Loucy (cell line): ENCODE measurements around the gene CLEC1A.

Experiments
- H2AFZ ChIP-seq: fragments of 200-600 bp; sonication (generic); 2 replicates; pipeline ENCODE4 v1.6.0; 2016; ENCODE audit warnings: antibody characterized with exemption, mild to moderate bottlenecking, low read length, moderate library complexity
- H3F3A ChIP-seq: fragments of 200-600 bp; 2 replicates; pipeline ENCODE4 v1.6.0; 2016; ENCODE audit warnings: antibody characterized with exemption, low read depth, mild to moderate bottlenecking
- H3K27me3 ChIP-seq: fragments of 200-600 bp; sonication (generic); 2 replicates; pipeline ENCODE4 v1.6.1; 2014; ENCODE audit warnings: low read length, mild to moderate bottlenecking; ENCODE audit not compliant: insufficient read depth, poor library complexity, severe bottlenecking
- H3K36me3 ChIP-seq: fragments of 200-600 bp; sonication (generic); 2 replicates; pipeline ENCODE4 v1.6.1; 2016; ENCODE audit warnings: low read length; ENCODE audit not compliant: insufficient read depth
- H3K4me1 ChIP-seq: fragments of 200-600 bp; sonication (generic); 2 replicates; pipeline ENCODE4 v1.5.1; 2014; ENCODE audit warnings: low read length, mild to moderate bottlenecking; ENCODE audit not compliant: insufficient read depth, poor library complexity, severe bottlenecking
- H3K4me2 ChIP-seq: fragments of 200-600 bp; sonication (generic); 2 replicates; pipeline ENCODE4 v1.6.0; 2014; ENCODE audit warnings: antibody characterized with exemption, low read length, low read depth, mild to moderate bottlenecking; ENCODE audit not compliant: poor library complexity, severe bottlenecking
- H3K4me3 ChIP-seq: fragments of 200-600 bp; sonication (generic); 2 replicates; pipeline ENCODE4 v1.5.1; 2014; ENCODE audit warnings: low read length, mild to moderate bottlenecking, mixed read lengths; ENCODE audit not compliant: poor library complexity, severe bottlenecking
- H3K79me2 ChIP-seq: fragments of 200-600 bp; sonication (generic); 2 replicates; pipeline ENCODE4 v1.6.1; 2014; ENCODE audit warnings: low read length; ENCODE audit not compliant: insufficient read depth
- H3K9ac ChIP-seq: fragments of 200-600 bp; sonication (generic); 2 replicates; pipeline ENCODE4 v1.6.0; 2014; ENCODE audit warnings: mild to moderate bottlenecking, low read depth, low read length, moderate library complexity; ENCODE audit not compliant: poor library complexity, severe bottlenecking
- H3K9me2 ChIP-seq: fragments of 200-600 bp; sonication (generic); replicated peaks from 2 replicates; pipeline ENCODE4 v1.6.1; 2016; ENCODE audit warnings: low read depth, low read length, mixed read lengths
- H3K9me3 ChIP-seq: fragments of 200-600 bp; sonication (generic); 2 replicates; pipeline ENCODE4 v1.6.1; 2014; ENCODE audit warnings: mild to moderate bottlenecking, antibody characterized with exemption, low read length, low read depth; ENCODE audit not compliant: insufficient read depth
- H4K20me1 ChIP-seq: fragments of 200-600 bp; sonication (generic); 2 replicates; pipeline ENCODE4 v1.6.0; 2014; ENCODE audit warnings: antibody characterized with exemption, low read length, mild to moderate bottlenecking; ENCODE audit not compliant: insufficient read depth, poor library complexity, severe bottlenecking
- CTCF ChIP-seq: fragments of 200-600 bp; sonication (generic); conservative IDR thresholded peaks from 2 replicates; pipeline ENCODE4 v1.5.1; 2014; ENCODE audit warnings: mild to moderate bottlenecking, antibody characterized with exemption, low read length
- EZH2phosphoT487 ChIP-seq: fragments of 200-600 bp; IDR thresholded peaks from 2 replicates; pipeline ENCODE4 v1.6.1; 2018; ENCODE audit warnings: antibody characterized with exemption, mild to moderate bottlenecking, moderate library complexity, borderline replicate concordance

CLEC1A gene

GRCh38 chr12:10115311-10115710 is 16.5 kb upstream of the CLEC1A start:
- H2AFZ ChIP-seq = no peak overlapping the region
- no peaks in the 10 kb centered on the region for H3K4me1 ChIP-seq
- no peaks in the 10 kb centered on the region for H3F3A ChIP-seq
- no peaks in the 10 kb centered on the region for H3K9me2 ChIP-seq
- H3K4me2 ChIP-seq = no peak overlapping the region
- no peaks in the 10 kb centered on the region for H4K20me1 ChIP-seq
- H3K4me3 ChIP-seq = no peak overlapping the region
- no peaks in the 10 kb centered on the region for H3K36me3 ChIP-seq
- TF ChIP-seq EZH2phosphoT487 (no peak), CTCF (no peak)
- H3K9me3 ChIP-seq = no peaks in the 10 kb centered on the region
- H3K27me3 ChIP-seq = no peaks in the 10 kb centered on the region
- H3K79me2 ChIP-seq = no peaks in the 10 kb centered on the region
- H3K9ac ChIP-seq = no peak overlapping the region

- Histone ChIP-seq H3K9me2 (no peaks in the 10 kb centered on the region), H3K9me3 (no peaks in the 10 kb centered on the region), H3K4me3 (no peak overlapping the region), H3K36me3 (no peaks in the 10 kb centered on the region), H3K9ac (no peak overlapping the region), H3K4me2 (no peak overlapping the region), H3K4me1 (no peaks in the 10 kb centered on the region), H4K20me1 (no peaks in the 10 kb centered on the region), H3F3A (no peaks in the 10 kb centered on the region), H3K79me2 (no peaks in the 10 kb centered on the region), H3K27me3 (no peaks in the 10 kb centered on the region), H2AFZ (no peak overlapping the region)
- TF ChIP-seq EZH2phosphoT487 (no peak), CTCF (no peak)
These were observed 15.1 kb upstream of the CLEC1A start for GRCh38 chr12:10113920-10114319.

GRCh38 chr12:10113075-10113474 is 14.3 kb upstream of the CLEC1A start:
- H3K4me2 ChIP-seq = no peak overlapping the region
- H3K9me2 ChIP-seq = no peaks in the 10 kb centered on the region
- no peak overlapping the region for H3K9ac ChIP-seq
- no peaks in the 10 kb centered on the region for H3K36me3 ChIP-seq
- H2AFZ ChIP-seq = no peak overlapping the region
- TF ChIP-seq CTCF = no peak
- H4K20me1 ChIP-seq = no peaks in the 10 kb centered on the region
- no peaks in the 10 kb centered on the region for H3F3A ChIP-seq
- H3K4me3 ChIP-seq = no peak overlapping the region
- no peaks in the 10 kb centered on the region for H3K27me3 ChIP-seq
- no peaks in the 10 kb centered on the region for H3K79me2 ChIP-seq
- no peaks in the 10 kb centered on the region for H3K4me1 ChIP-seq
- no peaks in the 10 kb centered on the region for H3K9me3 ChIP-seq
